ENCODE results near the gene ADAMTS17. TPM values are rescaled to one million over a fixed set of nuclear protein-coding genes. Genes with fewer than 3 reads are reported as not detected.

The ADAMTS17 gene
- total RNA-seq, 4 donors from 2014 or later, result 4.5 to 11.4 (median 6.6) TPM

- Histone ChIP-seq H3K4me1 (peaks cover 0 to 15% (median 6%) of the 10 kb centered on the region in 3 donors), H3K4me3 (no peak overlapping the region), H3K9me3 (no peaks in the 10 kb centered on the region), H3K27ac (no peak overlapping the region), H3K27me3 (no peaks in the 10 kb centered on the region), H3K36me3 (no peaks in the 10 kb centered on the region)
- TF ChIP-seq POLR2A (IDR thresholded peaks at IDR 0.05) (no peak), CTCF (IDR thresholded peaks at IDR 0.05) (no peak)
- WGBS, 2 donors, result 79 to 82% methylated on average over 5 of the region's 5 CpGs
- DNase-seq, result no peak
- intact Hi-C loops (cut with DNase I), result no loop called here
Measured at GRCh38 chr15:100042558-100042957, 299.2 kb downstream of the ADAMTS17 start.

- Histone ChIP-seq H3K27ac (no peak overlapping the region), H3K9me3 (no peaks in the 10 kb centered on the region), H3K27me3 (no peaks in the 10 kb centered on the region), H3K4me3 (no peak overlapping the region), H3K36me3 (no peaks in the 10 kb centered on the region), H3K4me1 (peaks cover 0 to 15% (median 6%) of the 10 kb centered on the region in 3 donors)
- WGBS, 2 donors, result 94 to 96% methylated on average over 6 of the region's 6 CpGs
- TF ChIP-seq POLR2A (IDR thresholded peaks at IDR 0.05), result no peak
- TF ChIP-seq CTCF (IDR thresholded peaks at IDR 0.05), result no peak
- intact Hi-C loops (cut with DNase I), result no loop called here
- DNase-seq, result no peak
Measured at GRCh38 chr15:100041127-100041828, 300.5 kb downstream of the ADAMTS17 start.

GRCh38 chr15:100039994-100040393, 301.8 kb downstream of the ADAMTS17 start:
- no peak for TF ChIP-seq POLR2A (IDR thresholded peaks at IDR 0.05)
- TF ChIP-seq CTCF (IDR thresholded peaks at IDR 0.05), result no peak
- Histone ChIP-seq H3K4me3 (no peak overlapping the region), H3K9me3 (no peaks in the 10 kb centered on the region), H3K36me3 (no peaks in the 10 kb centered on the region), H3K27ac (no peak overlapping the region), H3K4me1 (peaks cover 0 to 15% (median 6%) of the 10 kb centered on the region in 3 donors), H3K27me3 (no peaks in the 10 kb centered on the region)
- 85 to 95% methylated on average over 5 of the region's 5 CpGs for WGBS, 2 donors
- intact Hi-C loops (cut with DNase I), result no loop called here
- DNase-seq, result no peak

- TF ChIP-seq POLR2A (IDR thresholded peaks at IDR 0.05) (no peak), CTCF (IDR thresholded peaks at IDR 0.05) (no peak)
- 86 to 87% methylated on average over 5 of the region's 5 CpGs for WGBS, 2 donors
- intact Hi-C loops (cut with DNase I), result no loop called here
Measured at GRCh38 chr15:100038736-100039135, 303.0 kb downstream of the ADAMTS17 start.

GRCh38 chr15:100037901-100038300, 303.9 kb downstream of the ADAMTS17 start:
- intact Hi-C loops (cut with DNase I), result no loop called here
- Histone ChIP-seq H3K4me1 (peaks cover 0 to 5% (median 0%) of the 10 kb centered on the region in 3 donors), H3K4me3 (no peak overlapping the region), H3K9me3 (no peaks in the 10 kb centered on the region), H3K36me3 (no peaks in the 10 kb centered on the region), H3K27ac (no peak overlapping the region), H3K27me3 (no peaks in the 10 kb centered on the region)
- TF ChIP-seq CTCF (IDR thresholded peaks at IDR 0.05) (no peak), POLR2A (IDR thresholded peaks at IDR 0.05) (no peak)
- no peak for DNase-seq
- WGBS, 2 donors, result 89 to 96% methylated on average over 2 of the region's 2 CpGs

More at GRCh38 chr15:100038736-100039135, 303.0 kb downstream of the ADAMTS17 start:
- H3K27ac ChIP-seq, result no peak overlapping the region
- H3K4me1 ChIP-seq, result peaks cover 0 to 13% (median 6%) of the 10 kb centered on the region in 3 donors
- no peaks in the 10 kb centered on the region for H3K9me3 ChIP-seq
- DNase-seq, result no peak
- no peaks in the 10 kb centered on the region for H3K27me3 ChIP-seq
- H3K36me3 ChIP-seq, result no peaks in the 10 kb centered on the region
- H3K4me3 ChIP-seq, result no peak overlapping the region
